ENCODE measurements around the gene CHCHD6.

DNA sequence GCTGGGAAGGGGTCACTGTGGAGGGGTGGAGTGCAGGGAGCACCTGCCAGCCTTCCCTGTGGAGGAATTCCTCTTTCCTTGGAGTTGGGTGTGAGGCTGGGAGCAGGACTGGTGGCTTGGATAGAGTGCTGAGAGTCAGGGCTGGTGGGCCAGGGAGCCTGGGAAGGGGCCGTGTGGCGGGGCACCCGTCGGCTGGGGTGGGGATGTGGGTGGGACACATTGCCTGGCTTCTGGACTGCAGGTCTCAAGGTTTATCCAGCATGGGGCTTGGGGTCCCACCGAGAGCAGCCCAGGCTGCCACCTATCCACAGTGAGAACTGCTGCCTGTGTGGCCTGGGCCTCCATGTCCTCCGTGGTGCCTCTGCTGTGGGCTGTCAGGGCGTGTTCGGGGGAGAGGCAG is 283.6 kb downstream of the CHCHD6 start:
- TF ChIP-seq, protein P1, sequence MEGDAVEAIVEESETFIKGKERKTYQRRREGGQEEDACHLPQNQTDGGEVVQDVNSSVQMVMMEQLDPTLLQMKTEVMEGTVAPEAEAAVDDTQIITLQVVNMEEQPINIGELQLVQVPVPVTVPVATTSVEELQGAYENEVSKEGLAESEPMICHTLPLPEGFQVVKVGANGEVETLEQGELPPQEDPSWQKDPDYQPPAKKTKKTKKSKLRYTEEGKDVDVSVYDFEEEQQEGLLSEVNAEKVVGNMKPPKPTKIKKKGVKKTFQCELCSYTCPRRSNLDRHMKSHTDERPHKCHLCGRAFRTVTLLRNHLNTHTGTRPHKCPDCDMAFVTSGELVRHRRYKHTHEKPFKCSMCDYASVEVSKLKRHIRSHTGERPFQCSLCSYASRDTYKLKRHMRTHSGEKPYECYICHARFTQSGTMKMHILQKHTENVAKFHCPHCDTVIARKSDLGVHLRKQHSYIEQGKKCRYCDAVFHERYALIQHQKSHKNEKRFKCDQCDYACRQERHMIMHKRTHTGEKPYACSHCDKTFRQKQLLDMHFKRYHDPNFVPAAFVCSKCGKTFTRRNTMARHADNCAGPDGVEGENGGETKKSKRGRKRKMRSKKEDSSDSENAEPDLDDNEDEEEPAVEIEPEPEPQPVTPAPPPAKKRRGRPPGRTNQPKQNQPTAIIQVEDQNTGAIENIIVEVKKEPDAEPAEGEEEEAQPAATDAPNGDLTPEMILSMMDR (IDR thresholded peaks at IDR 0.05; ENCODE audit: low read depth, low read length) = no peak
- no peak for TF ChIP-seq EZH2phosphoT487 (IDR thresholded peaks at IDR 0.05; ENCODE audit: low read depth)
